ENCODE measurements around the gene SP140L.

DNA sequence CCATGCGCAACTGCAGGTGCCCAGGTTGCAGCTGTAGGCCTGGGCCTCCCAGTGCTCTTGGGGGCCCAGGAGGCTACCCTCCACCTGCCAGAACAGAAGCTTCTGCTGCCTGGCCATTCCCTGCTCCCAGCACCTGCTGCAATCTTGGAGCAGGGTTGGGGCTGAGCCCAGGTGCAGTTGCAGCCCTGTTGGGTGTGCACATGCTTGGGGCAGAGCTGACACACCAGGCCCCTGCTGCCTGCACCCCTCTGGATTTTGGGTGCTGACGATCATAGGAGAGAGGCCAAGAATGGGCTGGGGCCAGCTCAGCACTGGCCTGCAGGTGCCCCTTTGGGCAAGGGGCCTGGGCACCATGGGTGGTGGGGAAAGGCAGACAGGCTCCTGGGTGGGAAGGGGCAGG is 20.5 kb upstream of the SP140L start:
- TF ChIP-seq, protein P1, sequence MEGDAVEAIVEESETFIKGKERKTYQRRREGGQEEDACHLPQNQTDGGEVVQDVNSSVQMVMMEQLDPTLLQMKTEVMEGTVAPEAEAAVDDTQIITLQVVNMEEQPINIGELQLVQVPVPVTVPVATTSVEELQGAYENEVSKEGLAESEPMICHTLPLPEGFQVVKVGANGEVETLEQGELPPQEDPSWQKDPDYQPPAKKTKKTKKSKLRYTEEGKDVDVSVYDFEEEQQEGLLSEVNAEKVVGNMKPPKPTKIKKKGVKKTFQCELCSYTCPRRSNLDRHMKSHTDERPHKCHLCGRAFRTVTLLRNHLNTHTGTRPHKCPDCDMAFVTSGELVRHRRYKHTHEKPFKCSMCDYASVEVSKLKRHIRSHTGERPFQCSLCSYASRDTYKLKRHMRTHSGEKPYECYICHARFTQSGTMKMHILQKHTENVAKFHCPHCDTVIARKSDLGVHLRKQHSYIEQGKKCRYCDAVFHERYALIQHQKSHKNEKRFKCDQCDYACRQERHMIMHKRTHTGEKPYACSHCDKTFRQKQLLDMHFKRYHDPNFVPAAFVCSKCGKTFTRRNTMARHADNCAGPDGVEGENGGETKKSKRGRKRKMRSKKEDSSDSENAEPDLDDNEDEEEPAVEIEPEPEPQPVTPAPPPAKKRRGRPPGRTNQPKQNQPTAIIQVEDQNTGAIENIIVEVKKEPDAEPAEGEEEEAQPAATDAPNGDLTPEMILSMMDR (IDR thresholded peaks at IDR 0.05) = no peak
- TF ChIP-seq POLR2A (IDR thresholded peaks at IDR 0.05) = no peak
